Activated CD8-positive, alpha-beta memory T cell treated with anti-CD3 and anti-CD28 coated beads for 48 hours (primary cell): Measurements from ENCODE around the gene TGFB3.
"Not testable (repeated sequence)": the region's sequence is repeated elsewhere in the genome, so short reads cannot be mapped to it uniquely, and the experiment has no call there.

Experiments
- DNase-seq, 3 experiments: peaks; one replicate each; pipeline ENCODE4 v3.0.0-alpha.2; 2020; ENCODE audit warnings: low read depth in 2 of 3, low spot score in 2 of 3

TGFB3 gene

DNA sequence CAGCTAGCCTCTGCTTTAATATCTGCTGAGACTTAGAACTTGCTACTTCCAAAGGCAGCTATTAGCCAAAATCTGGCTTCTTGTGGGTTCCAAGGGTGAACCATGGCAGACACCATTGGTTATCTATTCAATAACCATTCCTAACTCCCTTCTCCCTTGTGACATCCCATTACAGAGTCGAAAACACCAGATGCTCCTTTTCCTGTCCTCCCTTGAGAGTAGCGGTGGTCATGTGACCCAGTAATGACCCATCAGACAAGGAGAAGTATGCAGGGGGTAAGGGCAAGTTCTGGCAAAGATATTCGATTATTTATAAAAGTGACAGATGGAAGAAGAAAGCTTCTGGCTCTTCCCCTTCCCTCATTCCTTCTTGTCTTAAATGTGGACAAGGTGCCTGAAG lies 20.1 kb downstream of the TGFB3 start:
- no peak for DNase-seq

GRCh38 chr14:75960231-75960630 lies 21.6 kb downstream of the TGFB3 start:
- DNase-seq = no peak

GRCh38 chr14:75959031-75959430 lies 22.8 kb downstream of the TGFB3 start:
- no peak for DNase-seq

- DNase-seq = no peak
Measured at GRCh38 chr14:75952489-75952888, 29.3 kb downstream of the TGFB3 start.

- DNase-seq = no peak
Measured at GRCh38 chr14:75946785-75947184, 35.0 kb downstream of the TGFB3 start.

DNA sequence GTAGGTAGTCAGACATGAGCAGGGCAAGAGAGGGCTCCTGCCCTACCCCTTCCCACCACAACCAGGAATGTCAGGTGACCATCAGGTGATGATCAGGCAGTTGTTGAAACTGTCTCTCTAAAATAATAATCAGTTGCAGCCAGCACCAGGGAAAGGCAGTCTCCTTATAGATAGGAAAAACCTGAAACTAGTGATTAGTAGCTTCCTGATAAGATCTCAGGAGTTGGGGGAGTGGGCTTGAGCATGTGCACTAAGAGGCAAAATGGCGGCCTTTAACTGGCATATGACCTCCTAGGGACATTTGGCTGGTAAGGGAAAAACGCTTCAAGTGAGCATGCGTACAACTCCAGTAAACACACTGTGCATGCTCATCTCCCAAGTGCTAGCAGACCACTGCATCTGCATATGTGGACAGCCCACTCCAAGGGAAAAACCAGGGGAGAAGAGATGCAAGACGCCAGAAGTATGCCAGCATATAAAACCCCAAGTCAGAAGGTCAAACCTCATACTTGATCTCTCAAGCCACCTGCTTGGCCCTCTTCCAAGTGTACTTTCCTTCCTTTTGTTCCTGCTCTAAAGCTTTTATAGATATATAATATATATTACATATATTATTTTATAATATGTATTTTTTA lies 37.1 kb downstream of the TGFB3 start:
- DNase-seq = no peak

GRCh38 chr14:75941030-75941429 lies 40.8 kb downstream of the TGFB3 start:
- DNase-seq = no peak

DNA sequence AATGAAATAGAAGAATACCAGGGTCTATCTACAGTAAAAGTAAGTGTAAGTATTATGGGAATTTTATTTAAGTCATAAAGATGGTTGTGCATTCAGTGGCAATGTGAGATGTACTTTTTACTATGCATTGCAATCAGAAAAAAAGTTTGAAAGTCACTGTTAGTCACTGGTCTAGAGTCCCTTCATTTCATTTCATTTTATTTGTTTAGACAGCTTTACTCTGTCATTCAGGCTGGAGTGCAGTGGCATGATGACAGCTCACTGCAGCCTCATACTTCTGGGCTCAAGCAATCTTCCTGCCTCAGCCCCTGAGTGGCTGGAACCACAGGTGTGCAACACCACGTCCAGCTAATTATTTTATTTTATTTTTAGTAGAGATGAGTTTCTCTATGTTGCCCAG lies 42.6 kb downstream of the TGFB3 start:
- no peak for DNase-seq

GRCh38 chr14:75934998-75935628 lies 46.7 kb downstream of the TGFB3 start:
- no peak for DNase-seq

- no peak for DNase-seq
Measured at GRCh38 chr14:75933712-75934296, 48.0 kb downstream of the TGFB3 start.

- DNase-seq = no peak
Measured at GRCh38 chr14:75928690-75929181, 53.1 kb downstream of the TGFB3 start.

GRCh38 chr14:75927564-75928087 lies 54.2 kb downstream of the TGFB3 start:
- no peak for DNase-seq

- DNase-seq = no peak
Measured at GRCh38 chr14:75926431-75927115, 55.2 kb downstream of the TGFB3 start.

DNA sequence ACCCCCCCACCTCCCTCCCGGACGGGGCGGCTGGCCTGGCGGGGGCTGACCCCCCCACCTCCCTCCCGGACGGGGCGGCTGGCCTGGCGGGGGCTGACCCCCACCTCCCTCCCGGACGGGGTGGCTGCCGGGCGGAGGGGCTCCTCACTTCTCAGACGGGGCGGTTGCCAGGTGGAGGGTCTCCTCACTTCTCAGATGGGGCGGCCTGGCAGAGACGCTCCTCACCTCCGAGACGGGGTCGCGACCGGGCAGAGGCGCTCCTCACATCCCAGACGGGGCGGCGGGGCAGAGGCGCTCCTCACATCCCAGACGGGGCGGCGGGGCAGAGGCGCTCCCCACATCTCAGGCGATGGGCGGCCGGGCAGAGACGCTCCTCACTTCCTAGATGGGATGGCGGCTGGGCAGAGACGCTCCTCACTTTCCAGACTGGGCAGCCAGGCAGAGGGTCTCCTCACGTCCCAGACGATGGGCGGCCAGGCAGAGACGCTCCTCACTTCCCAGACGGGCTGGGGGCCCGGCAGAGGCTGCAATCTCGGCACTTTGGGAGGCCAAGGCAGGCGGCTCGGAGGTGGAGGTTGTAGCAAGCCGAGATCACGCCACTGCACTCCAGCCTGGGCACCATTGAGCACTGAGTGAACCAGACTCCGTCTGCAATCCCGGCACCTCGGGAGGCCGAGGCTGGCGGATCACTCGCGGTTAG lies 56.5 kb downstream of the TGFB3 start:
- DNase-seq = not testable (repeated sequence)

- DNase-seq = not testable (repeated sequence)
Measured at GRCh38 chr14:75920421-75920820, 61.4 kb downstream of the TGFB3 start.

GRCh38 chr14:75917946-75918335 lies 63.9 kb downstream of the TGFB3 start:
- no peak for DNase-seq

GRCh38 chr14:75917322-75917945 lies 64.4 kb downstream of the TGFB3 start:
- no peak for DNase-seq

- DNase-seq = no peak
Measured at GRCh38 chr14:75915045-75915444, 66.8 kb downstream of the TGFB3 start.

GRCh38 chr14:75913183-75913582 lies 68.6 kb downstream of the TGFB3 start:
- no peak for DNase-seq

DNA sequence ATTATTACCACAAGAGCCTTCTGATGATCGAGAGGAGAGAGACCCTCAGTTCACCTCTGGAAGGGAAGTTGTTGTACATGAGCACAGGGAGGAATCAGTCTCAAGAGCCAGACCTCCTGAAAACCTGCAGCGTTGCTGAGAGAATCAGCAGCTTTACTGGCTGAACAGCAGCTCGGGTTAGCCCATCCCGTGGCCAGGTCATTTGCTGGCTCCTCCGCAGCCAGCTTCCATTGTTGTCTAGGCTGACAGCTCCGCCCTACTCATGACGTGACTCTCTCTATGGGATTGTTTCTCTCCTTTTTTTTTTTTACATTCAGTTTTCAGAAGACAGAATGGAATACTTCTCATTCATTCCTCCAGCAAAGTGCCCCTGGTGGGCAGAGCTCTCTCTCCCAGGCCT lies 69.9 kb downstream of the TGFB3 start:
- no peak for DNase-seq

DNA sequence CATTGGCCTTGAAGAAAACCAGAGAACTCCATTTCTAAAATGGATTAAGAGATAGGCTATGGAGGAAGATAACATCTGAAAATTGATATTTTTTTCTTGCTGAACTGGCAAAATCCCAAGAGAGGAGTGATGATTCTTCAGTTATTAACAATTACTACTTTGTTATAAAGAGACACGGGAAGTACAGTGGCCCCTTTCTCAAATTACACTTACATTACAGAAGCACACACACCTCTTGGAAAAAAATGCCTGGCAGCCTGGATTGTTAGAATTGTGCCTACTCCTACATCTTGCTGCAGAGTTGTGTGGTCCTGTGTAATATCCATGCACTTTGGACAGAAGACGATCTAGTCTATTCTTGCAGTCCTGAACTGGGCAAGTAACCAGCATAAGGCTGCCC lies 71.7 kb downstream of the TGFB3 start:
- DNase-seq = no peak
